Measurements from ENCODE around the gene CCDC126.

CCDC126 gene

DNA sequence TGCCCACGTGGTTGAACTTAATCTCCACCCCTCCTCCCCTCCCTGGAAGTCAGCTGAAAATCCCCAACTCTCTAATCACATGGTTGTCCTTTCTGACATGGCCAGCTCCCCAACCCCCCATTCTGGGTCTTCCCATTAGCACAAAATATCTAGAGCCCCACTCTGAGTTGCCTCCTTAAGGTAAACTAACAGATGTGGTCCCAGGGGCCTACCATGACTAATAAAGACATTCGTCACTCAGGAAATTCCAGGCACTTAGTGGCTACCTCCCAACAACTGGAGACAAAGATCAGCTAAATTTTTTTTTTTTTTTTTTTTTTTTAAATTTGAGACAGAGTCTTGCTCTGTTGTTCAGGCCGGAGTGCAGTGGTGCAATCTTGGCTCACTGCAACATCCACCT, 21.1 kb downstream of the CCDC126 start:
- Histone ChIP-seq H3K27me3 (ENCODE audit: control insufficient read depth in 2 of 2, insufficient read depth in 2 of 2, low read length in 2 of 2) (no peaks in the 10 kb centered on the region), H3K27ac (ENCODE audit: low read depth in 2 of 2, low read length in 2 of 2) (no peak overlapping the region), H3K4me3 (ENCODE audit: low read length in 2 of 2) (no peak overlapping the region), H3K4me1 (ENCODE audit: control insufficient read depth in 2 of 2, insufficient read depth in 2 of 2, low read length in 2 of 2) (no peaks in the 10 kb centered on the region), H3K9me3 (ENCODE audit: control insufficient read depth in 2 of 2, low read length in 2 of 2) (peaks cover 0 to 5% of the 10 kb centered on the region in 2 donors), H3K36me3 (ENCODE audit: control insufficient read depth in 2 of 2, insufficient read depth in 2 of 2, low read length in 2 of 2) (peaks cover 0 to 7% of the 10 kb centered on the region in 2 donors), H3K9ac (ENCODE audit: low read depth in 1 of 2, low read length in 2 of 2) (no peak overlapping the region)

DNA sequence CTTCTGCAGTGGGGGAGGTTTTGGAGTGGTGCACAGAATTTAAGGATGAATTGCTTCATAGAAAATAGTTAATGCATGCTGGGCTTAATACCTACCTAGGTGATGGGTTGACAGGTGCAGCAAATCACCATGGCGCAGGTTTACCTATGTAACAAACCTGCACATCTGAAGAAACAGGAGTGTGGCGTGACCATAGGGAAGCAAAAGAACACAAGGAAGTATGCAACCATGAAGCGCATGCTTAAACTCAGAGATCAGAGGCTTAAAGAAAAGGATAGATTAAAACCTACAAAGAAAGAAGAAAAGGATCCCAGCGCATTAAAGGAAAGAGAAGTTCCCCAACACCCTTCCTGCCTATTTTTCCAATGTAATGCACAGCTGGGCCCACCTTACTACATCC, 22.0 kb downstream of the CCDC126 start:
- Histone ChIP-seq H3K4me1 (ENCODE audit: control insufficient read depth in 2 of 2, insufficient read depth in 2 of 2, low read length in 2 of 2) (no peaks in the 10 kb centered on the region), H3K9ac (ENCODE audit: low read depth in 1 of 2, low read length in 2 of 2) (no peak overlapping the region), H3K27me3 (ENCODE audit: control insufficient read depth in 2 of 2, insufficient read depth in 2 of 2, low read length in 2 of 2) (no peaks in the 10 kb centered on the region)

DNA sequence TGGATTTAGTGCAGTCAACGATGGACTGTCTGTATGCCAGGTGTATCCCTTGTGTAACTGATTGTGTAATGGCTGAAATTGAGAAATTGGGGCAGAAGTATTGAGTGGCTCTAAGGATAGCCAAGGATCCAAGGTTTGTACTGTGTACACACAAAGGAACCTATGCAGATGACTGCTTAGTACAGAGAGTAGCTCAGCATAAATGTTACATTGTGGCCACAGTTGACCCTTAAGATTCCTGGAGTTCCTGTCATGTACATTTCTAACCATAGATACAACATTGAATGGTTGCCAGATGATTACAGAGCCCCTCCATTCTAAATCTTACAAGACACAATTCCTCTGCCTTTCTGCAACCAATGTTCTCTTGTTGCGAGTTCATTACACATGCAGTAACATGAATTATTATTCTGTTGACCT, 25.3 kb downstream of the CCDC126 start:
- H3K4me3 ChIP-seq (ENCODE audit: low read length in 2 of 2) = no peak overlapping the region

More for the DNA sequence above, 22.0 kb downstream of the CCDC126 start:
- Histone ChIP-seq H3K36me3 (ENCODE audit: control insufficient read depth in 2 of 2, insufficient read depth in 2 of 2, low read length in 2 of 2) (peaks cover 0 to 5% of the 10 kb centered on the region in 2 donors), H3K4me3 (ENCODE audit: low read length in 2 of 2) (no peak overlapping the region), H3K27ac (ENCODE audit: low read depth in 2 of 2, low read length in 2 of 2) (no peak overlapping the region), H3K9me3 (ENCODE audit: control insufficient read depth in 2 of 2, low read length in 2 of 2) (peaks cover 0 to 5% of the 10 kb centered on the region in 2 donors)

DNA sequence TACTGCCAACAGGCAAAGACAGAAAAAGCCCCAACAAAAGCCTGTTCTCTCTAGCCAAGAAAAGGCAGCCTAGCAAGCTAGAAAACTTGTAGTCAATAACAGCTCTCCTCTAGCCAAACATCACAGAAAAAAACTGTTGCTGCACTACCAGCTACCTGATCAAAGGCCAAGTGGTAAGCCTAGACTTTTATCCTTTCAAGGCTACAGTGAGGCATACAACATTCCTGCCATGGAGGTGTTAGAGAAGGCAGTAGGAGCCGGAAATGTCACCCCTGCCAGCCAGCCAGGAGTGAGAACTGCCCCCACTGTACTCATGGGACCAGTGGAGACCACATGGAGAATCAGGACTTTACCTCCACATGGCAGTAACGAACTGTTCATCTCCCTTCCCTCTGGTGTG, 31.2 kb downstream of the CCDC126 start:
- no peaks in the 10 kb centered on the region for H3K9me3 ChIP-seq (ENCODE audit: control insufficient read depth in 2 of 2, low read length in 2 of 2)
- no peak overlapping the region for H3K4me3 ChIP-seq (ENCODE audit: low read length in 2 of 2)
- H3K36me3 ChIP-seq (ENCODE audit: control insufficient read depth in 2 of 2, insufficient read depth in 2 of 2, low read length in 2 of 2) = no peaks in the 10 kb centered on the region
- no peak overlapping the region for H3K9ac ChIP-seq (ENCODE audit: low read depth in 1 of 2, low read length in 2 of 2)
- no peaks in the 10 kb centered on the region for H3K4me1 ChIP-seq (ENCODE audit: control insufficient read depth in 2 of 2, insufficient read depth in 2 of 2, low read length in 2 of 2)
- H3K27ac ChIP-seq (ENCODE audit: low read depth in 2 of 2, low read length in 2 of 2) = no peak overlapping the region
- H3K27me3 ChIP-seq (ENCODE audit: control insufficient read depth in 2 of 2, insufficient read depth in 2 of 2, low read length in 2 of 2) = no peaks in the 10 kb centered on the region

More for the DNA sequence above, 25.3 kb downstream of the CCDC126 start:
- H3K27ac ChIP-seq (ENCODE audit: low read depth in 2 of 2, low read length in 2 of 2) = no peak overlapping the region
- H3K27me3 ChIP-seq (ENCODE audit: control insufficient read depth in 2 of 2, insufficient read depth in 2 of 2, low read length in 2 of 2) = no peaks in the 10 kb centered on the region
- H3K9ac ChIP-seq (ENCODE audit: low read depth in 1 of 2, low read length in 2 of 2) = no peak overlapping the region
- peaks cover 0 to 5% of the 10 kb centered on the region in 2 donors for H3K36me3 ChIP-seq (ENCODE audit: control insufficient read depth in 2 of 2, insufficient read depth in 2 of 2, low read length in 2 of 2)
- peaks cover 0 to 5% of the 10 kb centered on the region in 2 donors for H3K9me3 ChIP-seq (ENCODE audit: control insufficient read depth in 2 of 2, low read length in 2 of 2)
- no peaks in the 10 kb centered on the region for H3K4me1 ChIP-seq (ENCODE audit: control insufficient read depth in 2 of 2, insufficient read depth in 2 of 2, low read length in 2 of 2)

DNA sequence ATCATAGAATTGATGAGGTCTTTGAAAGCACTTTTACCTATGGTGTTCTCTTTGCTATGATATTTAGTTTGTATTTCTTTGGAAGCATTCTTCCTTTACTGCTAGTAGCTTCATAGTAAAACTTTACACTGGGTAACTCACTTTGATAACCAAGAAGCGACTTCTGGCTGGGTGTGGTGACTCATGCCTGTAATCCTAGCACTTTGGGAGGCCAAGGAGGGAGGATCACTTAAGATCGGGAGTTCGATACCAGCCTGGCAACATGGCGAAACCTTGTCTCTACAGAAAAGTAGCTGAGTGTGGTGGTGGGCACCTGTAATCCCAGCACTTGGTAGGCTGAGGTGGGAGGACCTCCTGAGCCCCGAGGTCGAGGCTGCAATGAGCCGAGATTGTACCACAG, 36.2 kb downstream of the CCDC126 start:
- no peaks in the 10 kb centered on the region for H3K27me3 ChIP-seq (ENCODE audit: control insufficient read depth in 2 of 2, insufficient read depth in 2 of 2, low read length in 2 of 2)

DNA sequence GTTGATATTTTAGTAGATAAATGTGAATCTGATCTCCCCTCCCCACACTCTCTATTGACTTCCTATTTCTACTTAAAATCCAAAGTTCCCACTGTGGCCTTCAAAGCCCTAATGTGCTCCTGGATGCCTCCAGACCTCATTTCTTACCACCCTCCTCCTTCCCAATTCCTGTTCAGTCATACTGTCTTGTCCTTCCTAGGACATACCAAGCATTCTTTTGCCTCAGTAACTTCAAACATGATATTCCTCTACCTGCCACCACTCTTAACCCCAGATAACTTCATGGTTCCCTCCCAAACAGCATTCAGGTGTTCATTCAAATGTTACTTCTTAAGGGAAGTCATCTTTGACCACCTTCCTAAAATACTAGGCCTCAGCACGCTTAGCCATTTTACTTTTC, 48.6 kb downstream of the CCDC126 start:
- Histone ChIP-seq H3K27ac (ENCODE audit: low read depth in 2 of 2, low read length in 2 of 2) (no peak overlapping the region), H3K4me1 (ENCODE audit: control insufficient read depth in 2 of 2, insufficient read depth in 2 of 2, low read length in 2 of 2) (no peaks in the 10 kb centered on the region), H3K9ac (ENCODE audit: low read depth in 1 of 2, low read length in 2 of 2) (no peak overlapping the region), H3K9me3 (ENCODE audit: control insufficient read depth in 2 of 2, low read length in 2 of 2) (no peaks in the 10 kb centered on the region), H3K4me3 (ENCODE audit: low read length in 2 of 2) (no peak overlapping the region), H3K36me3 (ENCODE audit: control insufficient read depth in 2 of 2, insufficient read depth in 2 of 2, low read length in 2 of 2) (no peaks in the 10 kb centered on the region), H3K27me3 (ENCODE audit: control insufficient read depth in 2 of 2, insufficient read depth in 2 of 2, low read length in 2 of 2) (no peaks in the 10 kb centered on the region)

More for the DNA sequence above, 36.2 kb downstream of the CCDC126 start:
- H3K4me3 ChIP-seq (ENCODE audit: low read length in 2 of 2) = no peak overlapping the region
- H3K9me3 ChIP-seq (ENCODE audit: control insufficient read depth in 2 of 2, low read length in 2 of 2) = no peaks in the 10 kb centered on the region
- H3K27ac ChIP-seq (ENCODE audit: low read depth in 2 of 2, low read length in 2 of 2) = no peak overlapping the region
- no peaks in the 10 kb centered on the region for H3K36me3 ChIP-seq (ENCODE audit: control insufficient read depth in 2 of 2, insufficient read depth in 2 of 2, low read length in 2 of 2)
- H3K9ac ChIP-seq (ENCODE audit: low read depth in 1 of 2, low read length in 2 of 2) = no peak overlapping the region
- no peaks in the 10 kb centered on the region for H3K4me1 ChIP-seq (ENCODE audit: control insufficient read depth in 2 of 2, insufficient read depth in 2 of 2, low read length in 2 of 2)

DNA sequence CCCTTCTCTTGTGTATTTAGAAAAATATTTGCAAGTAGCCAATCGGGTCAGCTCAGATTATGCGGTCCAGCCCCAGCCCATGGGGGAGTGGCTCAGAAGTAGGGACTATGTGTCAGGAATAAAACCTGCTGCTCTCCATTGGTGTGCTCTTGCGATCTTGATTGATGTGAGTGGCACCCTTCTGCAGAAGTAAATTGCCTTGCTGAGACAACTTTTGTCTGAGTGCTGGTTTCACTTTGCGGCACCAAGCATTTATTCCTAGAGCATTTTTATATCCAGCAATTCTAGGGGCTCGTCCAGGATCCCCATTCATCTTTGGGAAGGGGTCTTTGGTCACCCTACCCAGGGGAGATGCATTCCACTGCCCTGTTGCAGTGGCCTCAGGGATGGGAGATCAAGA, 56.8 kb downstream of the CCDC126 start:
- no peaks in the 10 kb centered on the region for H3K36me3 ChIP-seq (ENCODE audit: control insufficient read depth in 2 of 2, insufficient read depth in 2 of 2, low read length in 2 of 2)
- H3K27me3 ChIP-seq (ENCODE audit: control insufficient read depth in 2 of 2, insufficient read depth in 2 of 2, low read length in 2 of 2) = no peaks in the 10 kb centered on the region
- H3K9ac ChIP-seq (ENCODE audit: low read depth in 1 of 2, low read length in 2 of 2) = no peak overlapping the region
- no peak overlapping the region for H3K27ac ChIP-seq (ENCODE audit: low read depth in 2 of 2, low read length in 2 of 2)
- no peaks in the 10 kb centered on the region for H3K4me1 ChIP-seq (ENCODE audit: control insufficient read depth in 2 of 2, insufficient read depth in 2 of 2, low read length in 2 of 2)
- peaks cover 6 to 8% of the 10 kb centered on the region in 2 donors for H3K9me3 ChIP-seq (ENCODE audit: control insufficient read depth in 2 of 2, low read length in 2 of 2)
- H3K4me3 ChIP-seq (ENCODE audit: low read length in 2 of 2) = no peak overlapping the region

DNA sequence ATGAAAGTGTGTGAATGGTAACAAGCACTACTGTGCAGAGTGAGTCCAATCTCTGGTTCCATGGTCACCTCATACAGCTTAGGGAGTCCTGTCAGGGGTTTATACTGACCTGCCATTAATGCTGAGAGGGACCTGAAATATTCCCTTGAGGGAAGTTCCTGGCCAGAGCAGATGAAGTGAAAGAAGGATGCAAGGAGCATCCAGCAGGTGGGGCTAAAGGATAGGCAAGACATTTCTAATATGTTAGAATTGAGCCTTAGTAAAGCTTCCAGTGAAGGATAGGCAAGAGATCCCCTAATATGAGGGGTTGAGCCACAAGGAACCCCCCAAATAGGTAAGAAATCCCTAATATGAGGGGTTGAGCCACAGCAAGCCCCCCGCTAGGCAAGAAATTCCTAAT, 57.3 kb downstream of the CCDC126 start:
- Histone ChIP-seq H3K4me1 (ENCODE audit: control insufficient read depth in 2 of 2, insufficient read depth in 2 of 2, low read length in 2 of 2) (no peaks in the 10 kb centered on the region), H3K9me3 (ENCODE audit: control insufficient read depth in 2 of 2, low read length in 2 of 2) (peaks cover 6 to 8% of the 10 kb centered on the region in 2 donors), H3K36me3 (ENCODE audit: control insufficient read depth in 2 of 2, insufficient read depth in 2 of 2, low read length in 2 of 2) (no peaks in the 10 kb centered on the region), H3K4me3 (ENCODE audit: low read length in 2 of 2) (no peak overlapping the region), H3K27me3 (ENCODE audit: control insufficient read depth in 2 of 2, insufficient read depth in 2 of 2, low read length in 2 of 2) (no peaks in the 10 kb centered on the region), H3K9ac (ENCODE audit: low read depth in 1 of 2, low read length in 2 of 2) (no peak overlapping the region), H3K27ac (ENCODE audit: low read depth in 2 of 2, low read length in 2 of 2) (no peak overlapping the region)

DNA sequence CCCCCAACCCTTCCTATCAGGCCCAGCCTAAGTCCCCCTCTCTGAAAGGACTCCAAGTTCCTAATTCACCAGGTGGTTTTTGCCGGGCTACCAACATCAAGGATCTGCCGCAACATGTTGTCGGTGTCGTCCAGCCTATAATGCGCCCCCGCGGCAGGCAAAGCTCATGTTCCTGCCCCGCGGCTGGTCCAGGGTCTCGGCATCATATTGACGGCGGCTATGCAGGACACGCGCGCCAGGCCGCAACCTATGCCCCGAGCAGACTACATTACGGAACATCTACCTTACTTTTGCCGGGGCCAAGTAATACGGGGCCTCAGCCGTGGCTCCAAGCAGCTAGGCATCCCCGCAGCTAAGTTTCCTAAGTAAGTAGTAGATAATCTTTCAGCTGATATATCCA, 58.3 kb downstream of the CCDC126 start:
- Histone ChIP-seq H3K27ac (ENCODE audit: low read depth in 2 of 2, low read length in 2 of 2) (no peak overlapping the region), H3K27me3 (ENCODE audit: control insufficient read depth in 2 of 2, insufficient read depth in 2 of 2, low read length in 2 of 2) (no peaks in the 10 kb centered on the region), H3K4me1 (ENCODE audit: control insufficient read depth in 2 of 2, insufficient read depth in 2 of 2, low read length in 2 of 2) (no peaks in the 10 kb centered on the region), H3K9ac (ENCODE audit: low read depth in 1 of 2, low read length in 2 of 2) (no peak overlapping the region), H3K36me3 (ENCODE audit: control insufficient read depth in 2 of 2, insufficient read depth in 2 of 2, low read length in 2 of 2) (no peaks in the 10 kb centered on the region), H3K4me3 (ENCODE audit: low read length in 2 of 2) (no peak overlapping the region), H3K9me3 (ENCODE audit: control insufficient read depth in 2 of 2, low read length in 2 of 2) (peaks cover 6 to 8% of the 10 kb centered on the region in 2 donors)

DNA sequence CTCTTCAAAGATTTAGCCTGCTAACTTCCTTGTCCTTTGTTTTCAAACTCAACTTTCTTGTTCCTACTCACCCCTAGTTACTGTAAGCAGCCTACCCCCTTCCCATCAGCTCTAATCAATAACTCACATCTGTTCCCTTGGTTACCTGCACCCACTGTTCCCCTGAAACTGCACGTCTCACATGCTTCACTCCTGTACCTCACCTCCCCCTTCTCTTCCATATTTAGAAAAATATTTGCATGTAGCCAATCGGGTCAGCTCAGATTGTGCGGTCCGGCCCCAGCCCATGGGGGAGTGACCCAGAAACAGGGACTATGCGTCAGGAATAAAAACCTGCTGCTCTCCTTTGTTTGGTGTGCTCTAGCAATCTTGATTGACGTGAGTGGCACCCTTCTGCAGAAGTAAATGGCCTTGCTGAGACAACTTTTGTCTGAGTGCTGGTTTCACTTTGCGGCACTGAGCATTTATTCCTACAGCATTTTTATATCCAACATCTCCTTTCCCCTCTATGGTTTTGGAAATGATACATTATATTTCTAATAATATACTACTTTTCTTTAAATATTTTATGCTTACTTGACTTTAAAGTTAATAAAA, 61.7 kb downstream of the CCDC126 start:
- Histone ChIP-seq H3K27me3 (ENCODE audit: control insufficient read depth in 2 of 2, insufficient read depth in 2 of 2, low read length in 2 of 2) (no peaks in the 10 kb centered on the region), H3K9ac (ENCODE audit: low read depth in 1 of 2, low read length in 2 of 2) (no peak overlapping the region), H3K4me3 (ENCODE audit: low read length in 2 of 2) (no peak overlapping the region), H3K4me1 (ENCODE audit: control insufficient read depth in 2 of 2, insufficient read depth in 2 of 2, low read length in 2 of 2) (no peaks in the 10 kb centered on the region), H3K27ac (ENCODE audit: low read depth in 2 of 2, low read length in 2 of 2) (no peak overlapping the region), H3K9me3 (ENCODE audit: control insufficient read depth in 2 of 2, low read length in 2 of 2) (peaks cover 5% of the 10 kb centered on the region in 2 donors), H3K36me3 (ENCODE audit: control insufficient read depth in 2 of 2, insufficient read depth in 2 of 2, low read length in 2 of 2) (no peaks in the 10 kb centered on the region)

All from mucosa of rectum (tissue), 2 donors.